Measurements from ENCODE around the gene E2F4. TPM values are rescaled to one million over a fixed set of nuclear protein-coding genes. Genes with fewer than 3 reads are reported as not detected.

E2F4 gene
- total and polyA plus RNA-seq, 2 experiments from 2014 or later, result 70.4 to 72.4 TPM

- WGBS (ENCODE audit: low lambda C conversion rate, missing lambda C conversion rate), result 83% methylated on average over 4 of the region's 5 CpGs
- H3K27ac ChIP-seq, result no peak overlapping the region
Observed at GRCh38 chr16:67215706-67216105, 23.8 kb downstream of the E2F4 start.

GRCh38 chr16:67216612-67217490, 24.9 kb downstream of the E2F4 start:
- WGBS (ENCODE audit: low lambda C conversion rate, missing lambda C conversion rate), result 83% methylated on average over 18 of the region's 18 CpGs
- H3K4me3 ChIP-seq, result no peak overlapping the region
- no peak overlapping the region for H3K4me2 ChIP-seq
- H3K9me2 ChIP-seq (replicated peaks; ENCODE audit: insufficient read depth), result no peaks in the 10 kb centered on the region
- DNase-seq (ENCODE audit: low spot score), result no peak
- H3K36me3 ChIP-seq (replicated peaks; ENCODE audit: insufficient read depth, low read depth), result no peaks in the 10 kb centered on the region
- H4K20me1 ChIP-seq (ENCODE audit: insufficient read depth, poor library complexity, severe bottlenecking), result no peaks in the 10 kb centered on the region
- H3K27me3 ChIP-seq, result no peaks in the 10 kb centered on the region
- H3K9me3 ChIP-seq (ENCODE audit: low read depth), result no peaks in the 10 kb centered on the region
- H2AFZ ChIP-seq, result no peak overlapping the region
- no peaks in the 10 kb centered on the region for H3K79me2 ChIP-seq
- TF ChIP-seq EZH2 (IDR thresholded peaks at IDR 0.05; ENCODE audit: borderline replicate concordance), result no peak
- TF ChIP-seq, protein P1, sequence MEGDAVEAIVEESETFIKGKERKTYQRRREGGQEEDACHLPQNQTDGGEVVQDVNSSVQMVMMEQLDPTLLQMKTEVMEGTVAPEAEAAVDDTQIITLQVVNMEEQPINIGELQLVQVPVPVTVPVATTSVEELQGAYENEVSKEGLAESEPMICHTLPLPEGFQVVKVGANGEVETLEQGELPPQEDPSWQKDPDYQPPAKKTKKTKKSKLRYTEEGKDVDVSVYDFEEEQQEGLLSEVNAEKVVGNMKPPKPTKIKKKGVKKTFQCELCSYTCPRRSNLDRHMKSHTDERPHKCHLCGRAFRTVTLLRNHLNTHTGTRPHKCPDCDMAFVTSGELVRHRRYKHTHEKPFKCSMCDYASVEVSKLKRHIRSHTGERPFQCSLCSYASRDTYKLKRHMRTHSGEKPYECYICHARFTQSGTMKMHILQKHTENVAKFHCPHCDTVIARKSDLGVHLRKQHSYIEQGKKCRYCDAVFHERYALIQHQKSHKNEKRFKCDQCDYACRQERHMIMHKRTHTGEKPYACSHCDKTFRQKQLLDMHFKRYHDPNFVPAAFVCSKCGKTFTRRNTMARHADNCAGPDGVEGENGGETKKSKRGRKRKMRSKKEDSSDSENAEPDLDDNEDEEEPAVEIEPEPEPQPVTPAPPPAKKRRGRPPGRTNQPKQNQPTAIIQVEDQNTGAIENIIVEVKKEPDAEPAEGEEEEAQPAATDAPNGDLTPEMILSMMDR (IDR thresholded peaks at IDR 0.05; ENCODE audit: poor library complexity), result no peak
- TF ChIP-seq EZH2phosphoT487 (IDR thresholded peaks at IDR 0.05; ENCODE audit: low read depth, severe bottlenecking, unreplicated experiment), result no peak
- H3K27ac ChIP-seq, result no peak overlapping the region
- H3K4me1 ChIP-seq (ENCODE audit: insufficient read depth), result no peaks in the 10 kb centered on the region

More at GRCh38 chr16:67215706-67216105, 23.8 kb downstream of the E2F4 start:
- Histone ChIP-seq H4K20me1 (ENCODE audit: insufficient read depth, poor library complexity, severe bottlenecking) (no peaks in the 10 kb centered on the region), H3K4me3 (no peak overlapping the region), H3K36me3 (replicated peaks; ENCODE audit: insufficient read depth, low read depth) (no peaks in the 10 kb centered on the region), H3K27me3 (no peaks in the 10 kb centered on the region), H3K4me1 (ENCODE audit: insufficient read depth) (no peaks in the 10 kb centered on the region), H3K9me3 (ENCODE audit: low read depth) (no peaks in the 10 kb centered on the region), H2AFZ (no peak overlapping the region), H3K9me2 (replicated peaks; ENCODE audit: insufficient read depth) (no peaks in the 10 kb centered on the region), H3K79me2 (no peaks in the 10 kb centered on the region), H3K4me2 (no peak overlapping the region)
- no peak for DNase-seq (ENCODE audit: low spot score)
- TF ChIP-seq EZH2phosphoT487 (IDR thresholded peaks at IDR 0.05; ENCODE audit: low read depth, severe bottlenecking, unreplicated experiment), result no peak
- TF ChIP-seq EZH2 (IDR thresholded peaks at IDR 0.05; ENCODE audit: borderline replicate concordance), result no peak
- TF ChIP-seq, protein P1 (IDR thresholded peaks at IDR 0.05; ENCODE audit: poor library complexity), result no peak

DNA sequence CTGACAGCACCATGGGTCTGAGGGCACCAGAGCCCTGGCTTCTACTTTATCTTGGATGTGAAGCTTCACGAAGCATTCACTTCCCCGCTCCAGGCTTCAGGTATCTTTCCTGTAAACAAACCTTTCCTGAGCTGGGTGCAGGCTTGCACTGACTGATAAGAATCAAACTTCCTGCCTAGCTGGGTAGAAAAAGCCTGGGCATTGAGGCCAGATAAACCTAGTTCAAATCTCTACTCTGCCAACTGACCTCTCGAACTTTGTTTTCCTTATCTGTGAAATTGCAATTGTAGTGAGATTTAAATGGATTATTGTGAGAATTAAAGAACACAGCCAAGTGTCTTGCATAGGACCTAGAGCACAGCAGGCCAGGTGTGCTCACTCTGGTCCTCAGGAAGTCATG, 32.0 kb downstream of the E2F4 start:
- Histone ChIP-seq H3K9me2 (replicated peaks; ENCODE audit: insufficient read depth) (no peaks in the 10 kb centered on the region), H3K27ac (no peak overlapping the region), H3K27me3 (no peaks in the 10 kb centered on the region), H3K4me3 (no peak overlapping the region), H3K4me2 (no peak overlapping the region), H3K79me2 (peaks cover 16% of the 10 kb centered on the region), H2AFZ (no peak overlapping the region), H3K4me1 (ENCODE audit: insufficient read depth) (peaks cover 9% of the 10 kb centered on the region), H3K9me3 (ENCODE audit: low read depth) (no peaks in the 10 kb centered on the region), H3K36me3 (replicated peaks; ENCODE audit: insufficient read depth, low read depth) (no peaks in the 10 kb centered on the region), H4K20me1 (ENCODE audit: insufficient read depth, poor library complexity, severe bottlenecking) (no peaks in the 10 kb centered on the region)
- 27% methylated on average over 3 of the region's 3 CpGs for WGBS (ENCODE audit: low lambda C conversion rate, missing lambda C conversion rate)
- DNase-seq (ENCODE audit: low spot score), result no peak
- TF ChIP-seq, protein P1 (IDR thresholded peaks at IDR 0.05; ENCODE audit: poor library complexity), result no peak
- no peak for TF ChIP-seq EZH2 (IDR thresholded peaks at IDR 0.05; ENCODE audit: borderline replicate concordance)
